Measurements from ENCODE around the gene OCA2.

The OCA2 gene

GRCh38 chr15:28113394-28114113 is 14.4 kb upstream of the OCA2 start:
- DNase-seq (ENCODE audit: low read depth) = no peak
- no peak overlapping the region for H3K4me3 ChIP-seq (replicated peaks; ENCODE audit: low read depth, low read length)
- TF ChIP-seq, protein P1, sequence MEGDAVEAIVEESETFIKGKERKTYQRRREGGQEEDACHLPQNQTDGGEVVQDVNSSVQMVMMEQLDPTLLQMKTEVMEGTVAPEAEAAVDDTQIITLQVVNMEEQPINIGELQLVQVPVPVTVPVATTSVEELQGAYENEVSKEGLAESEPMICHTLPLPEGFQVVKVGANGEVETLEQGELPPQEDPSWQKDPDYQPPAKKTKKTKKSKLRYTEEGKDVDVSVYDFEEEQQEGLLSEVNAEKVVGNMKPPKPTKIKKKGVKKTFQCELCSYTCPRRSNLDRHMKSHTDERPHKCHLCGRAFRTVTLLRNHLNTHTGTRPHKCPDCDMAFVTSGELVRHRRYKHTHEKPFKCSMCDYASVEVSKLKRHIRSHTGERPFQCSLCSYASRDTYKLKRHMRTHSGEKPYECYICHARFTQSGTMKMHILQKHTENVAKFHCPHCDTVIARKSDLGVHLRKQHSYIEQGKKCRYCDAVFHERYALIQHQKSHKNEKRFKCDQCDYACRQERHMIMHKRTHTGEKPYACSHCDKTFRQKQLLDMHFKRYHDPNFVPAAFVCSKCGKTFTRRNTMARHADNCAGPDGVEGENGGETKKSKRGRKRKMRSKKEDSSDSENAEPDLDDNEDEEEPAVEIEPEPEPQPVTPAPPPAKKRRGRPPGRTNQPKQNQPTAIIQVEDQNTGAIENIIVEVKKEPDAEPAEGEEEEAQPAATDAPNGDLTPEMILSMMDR (IDR thresholded peaks at IDR 0.05; ENCODE audit: low read length, missing control alignments) = no peak

- DNase-seq (ENCODE audit: low read depth) = no peak
- no peak overlapping the region for H3K4me3 ChIP-seq (replicated peaks; ENCODE audit: low read depth, low read length)
- TF ChIP-seq, protein P1 (IDR thresholded peaks at IDR 0.05; ENCODE audit: low read length, missing control alignments) = no peak
These were observed 13.8 kb upstream of the OCA2 start for GRCh38 chr15:28112962-28113361.

DNA sequence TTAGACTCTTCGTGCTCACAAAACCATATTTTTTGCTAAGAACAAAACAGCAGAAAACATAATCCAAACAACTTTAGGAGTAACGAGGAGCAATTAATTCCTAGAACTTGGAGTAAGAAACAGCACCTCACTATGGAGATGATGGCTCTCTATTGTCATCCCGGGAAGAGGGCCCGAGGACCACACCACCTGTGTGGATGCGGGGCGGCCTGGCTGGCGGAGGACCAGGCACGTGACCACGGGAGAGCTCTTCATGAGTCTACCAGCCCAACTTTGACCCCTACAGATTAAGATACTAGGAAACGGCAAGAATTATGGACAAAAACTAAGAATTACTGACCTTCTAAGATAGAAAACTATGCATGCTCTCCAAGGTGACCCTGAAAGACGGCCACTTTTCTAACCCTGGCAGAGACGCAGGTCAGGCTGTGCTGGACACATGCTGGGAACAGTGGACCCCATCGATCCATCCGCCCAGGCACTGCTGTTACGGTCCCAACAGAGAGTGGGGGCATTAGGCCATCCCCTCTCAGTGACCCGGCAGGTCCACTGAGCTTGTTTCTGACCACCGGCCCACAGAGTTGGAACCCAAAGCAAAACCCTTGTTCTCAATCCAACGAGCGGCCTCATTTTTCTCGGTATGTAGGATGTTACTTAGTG is 13.1 kb upstream of the OCA2 start:
- no peak for DNase-seq (ENCODE audit: low read depth)
- TF ChIP-seq, protein P1 (IDR thresholded peaks at IDR 0.05; ENCODE audit: low read length, missing control alignments) = no peak
- no peak overlapping the region for H3K4me3 ChIP-seq (replicated peaks; ENCODE audit: low read depth, low read length)

GRCh38 chr15:28111543-28111942 is 12.4 kb upstream of the OCA2 start:
- TF ChIP-seq, protein P1 (IDR thresholded peaks at IDR 0.05; ENCODE audit: low read length, missing control alignments) = no peak
- H3K4me3 ChIP-seq (replicated peaks; ENCODE audit: low read depth, low read length) = no peak overlapping the region
- no peak for DNase-seq (ENCODE audit: low read depth)

DNA sequence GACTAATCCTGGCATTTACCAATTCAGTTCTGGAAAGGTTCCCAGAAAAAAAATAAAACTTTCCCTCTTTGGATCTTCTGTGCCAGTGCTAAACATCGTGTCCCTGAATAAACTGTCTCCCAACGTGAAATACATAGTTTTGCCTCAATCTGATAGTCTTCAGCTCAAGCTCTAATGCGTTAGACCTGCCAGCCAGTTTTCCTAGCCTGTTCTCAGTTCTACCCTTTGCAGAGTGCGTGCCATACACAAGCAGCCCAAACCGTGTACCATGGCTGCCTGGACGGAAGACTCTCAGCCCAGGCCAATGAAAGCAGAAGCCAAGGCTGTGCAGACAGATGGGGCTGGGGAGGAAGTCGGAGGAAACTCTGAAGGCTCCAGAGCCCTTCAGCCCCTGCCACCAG is 11.4 kb upstream of the OCA2 start:
- DNase-seq (ENCODE audit: low read depth) = no peak

DNA sequence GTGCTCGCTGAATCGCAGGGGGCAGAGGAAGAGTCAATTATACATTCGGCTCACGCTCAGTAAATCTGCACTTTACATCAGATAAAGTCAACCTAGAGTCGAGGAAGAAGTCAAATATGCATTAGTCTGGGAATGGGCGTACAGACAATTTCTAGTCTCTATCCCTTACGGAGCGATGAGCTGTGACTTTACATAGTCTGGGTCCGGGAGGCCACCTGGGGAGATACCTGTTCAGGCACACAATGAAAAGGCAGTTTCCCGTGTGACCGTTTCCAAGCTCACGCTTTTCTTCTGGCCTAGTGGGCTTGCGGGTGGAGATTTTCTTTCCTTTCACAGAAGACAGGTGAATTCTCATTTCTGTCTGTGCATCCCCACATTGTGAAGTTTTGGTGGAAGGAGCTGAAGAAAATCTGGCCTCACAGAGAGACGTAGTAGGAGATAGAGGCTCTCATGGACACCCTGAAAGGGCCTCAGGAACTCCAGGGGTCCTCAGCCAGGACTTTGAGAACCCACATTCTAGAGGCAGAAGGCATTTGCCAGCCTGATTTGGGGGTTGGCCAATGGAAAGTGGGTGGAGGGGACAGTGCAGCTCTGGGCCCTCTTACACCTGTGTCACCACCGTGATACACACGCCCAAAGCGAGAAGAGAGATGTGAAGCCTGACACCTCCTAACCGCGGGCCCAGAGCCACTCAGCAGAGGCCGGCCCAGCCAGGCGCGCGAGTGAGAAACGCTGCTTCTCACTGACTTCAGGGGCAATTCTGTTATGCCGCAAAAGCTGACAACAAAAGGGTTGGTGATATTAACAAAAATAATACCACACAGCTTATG is 10.7 kb upstream of the OCA2 start:
- H3K4me3 ChIP-seq (replicated peaks; ENCODE audit: low read depth, low read length) = no peak overlapping the region
- TF ChIP-seq, protein P1 (IDR thresholded peaks at IDR 0.05; ENCODE audit: low read length, missing control alignments) = no peak
- no peak for DNase-seq (ENCODE audit: low read depth)

More for the DNA sequence above, 11.4 kb upstream of the OCA2 start:
- no peak overlapping the region for H3K4me3 ChIP-seq (replicated peaks; ENCODE audit: low read depth, low read length)
- TF ChIP-seq, protein P1 (IDR thresholded peaks at IDR 0.05; ENCODE audit: low read length, missing control alignments) = no peak

All from fibroblast of pulmonary artery (primary cell).